Endothelial cell of umbilical vein (primary cell): ENCODE results near the gene ROBO4.

Source experiments
- POLR2A ChIP-seq: IDR thresholded peaks from 2 replicates; pipeline ENCODE4 v1.6.1; 2012; ENCODE audit warnings: low read depth, mild to moderate bottlenecking, control low read depth, low read length
- POLR2AphosphoS5 ChIP-seq: IDR thresholded peaks from 2 replicates; pipeline ENCODE4 v1.6.1; 2012; ENCODE audit warnings: low read depth, mild to moderate bottlenecking, control low read depth, low read length, moderate library complexity; ENCODE audit not compliant: insufficient read depth
- TF ChIP-seq, protein P1 (sequence below), 2 donors: IDR thresholded peaks; 1 replicate in 1 of 2; 2 replicates in 1 of 2; pipeline ENCODE4 v1.5.1; 2011; ENCODE audit warnings: low read length in 2 of 2, mild to moderate bottlenecking in 2 of 2, moderate library complexity in 2 of 2, control low read depth in 1 of 2, inconsistent platforms in 1 of 2, low read depth in 1 of 2; ENCODE audit not compliant: insufficient read depth in 1 of 2; ENCODE audit errors: extremely low read depth in 1 of 2

DNA sequence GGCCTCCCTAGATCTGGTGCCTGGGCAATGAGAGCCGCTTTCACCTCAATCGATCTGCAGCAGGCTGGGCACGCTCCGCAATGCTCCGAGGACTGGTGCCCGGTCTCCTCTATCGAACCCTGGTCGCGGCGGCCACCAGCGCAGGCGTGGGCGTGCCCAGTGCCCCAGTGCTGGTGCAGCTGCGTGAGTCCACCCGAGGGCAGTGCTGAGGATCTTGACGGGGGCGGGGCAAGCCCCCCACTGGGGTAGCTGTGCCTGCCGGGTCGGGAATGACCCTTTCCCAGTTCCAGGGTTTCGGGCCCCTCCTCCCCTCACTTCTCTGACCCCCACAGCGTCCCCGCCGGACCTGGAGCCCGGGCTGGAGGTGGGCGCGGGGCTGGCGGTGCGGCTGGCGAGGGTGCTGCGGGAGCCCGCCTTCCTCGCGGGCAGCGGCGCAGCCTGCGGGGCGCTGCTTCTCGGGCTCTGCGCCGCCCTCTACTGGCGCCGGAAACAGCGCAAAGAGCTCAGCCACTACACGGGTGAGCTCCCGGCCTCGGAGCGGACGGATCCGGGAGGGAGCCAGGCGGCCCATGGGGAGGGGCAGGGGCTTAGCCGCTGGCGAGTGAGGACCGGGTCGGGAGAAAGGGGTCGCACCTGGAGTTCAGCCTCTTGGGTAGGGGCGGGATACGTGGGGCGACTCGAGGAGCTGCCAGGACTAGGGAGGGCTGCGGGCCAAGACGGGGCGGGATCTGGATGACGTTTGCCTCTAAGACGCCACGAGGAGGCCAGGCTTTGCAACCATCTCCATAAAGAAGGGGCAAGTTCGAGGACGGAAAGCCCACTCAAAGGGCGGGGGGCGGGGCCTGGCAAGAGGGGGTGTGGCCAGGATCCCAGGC, 21.5 kb downstream of the ROBO4 start:
- TF ChIP-seq, protein P1, sequence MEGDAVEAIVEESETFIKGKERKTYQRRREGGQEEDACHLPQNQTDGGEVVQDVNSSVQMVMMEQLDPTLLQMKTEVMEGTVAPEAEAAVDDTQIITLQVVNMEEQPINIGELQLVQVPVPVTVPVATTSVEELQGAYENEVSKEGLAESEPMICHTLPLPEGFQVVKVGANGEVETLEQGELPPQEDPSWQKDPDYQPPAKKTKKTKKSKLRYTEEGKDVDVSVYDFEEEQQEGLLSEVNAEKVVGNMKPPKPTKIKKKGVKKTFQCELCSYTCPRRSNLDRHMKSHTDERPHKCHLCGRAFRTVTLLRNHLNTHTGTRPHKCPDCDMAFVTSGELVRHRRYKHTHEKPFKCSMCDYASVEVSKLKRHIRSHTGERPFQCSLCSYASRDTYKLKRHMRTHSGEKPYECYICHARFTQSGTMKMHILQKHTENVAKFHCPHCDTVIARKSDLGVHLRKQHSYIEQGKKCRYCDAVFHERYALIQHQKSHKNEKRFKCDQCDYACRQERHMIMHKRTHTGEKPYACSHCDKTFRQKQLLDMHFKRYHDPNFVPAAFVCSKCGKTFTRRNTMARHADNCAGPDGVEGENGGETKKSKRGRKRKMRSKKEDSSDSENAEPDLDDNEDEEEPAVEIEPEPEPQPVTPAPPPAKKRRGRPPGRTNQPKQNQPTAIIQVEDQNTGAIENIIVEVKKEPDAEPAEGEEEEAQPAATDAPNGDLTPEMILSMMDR (IDR thresholded peaks at IDR 0.05; ENCODE audit: extremely low read depth in 1 of 2, insufficient read depth in 1 of 2, low read depth in 1 of 2, low read length in 2 of 2): peak; percentile 63 to 74
- TF ChIP-seq POLR2A (no peak), POLR2AphosphoS5 (peak; percentile 49)
